RWPE2 (cell line): ENCODE results near the gene AVL9.
"Not testable (repeated sequence)": the region's sequence is repeated elsewhere in the genome, so short reads cannot be mapped to it uniquely, and the experiment has no call there.

Experiments
- ATAC-seq: fragments of 200-7000 bp; cut with Tn5 transposase; 3 replicates; pipeline ENCODE4 v1.9.1; 2021; ENCODE audit warnings: low read depth
- DNase-seq: peaks from one replicate; pipeline ENCODE4 v3.0.0-alpha.2; 2020; ENCODE audit warnings: low spot score
- H3K27ac ChIP-seq: fragments of 450-650 bp; 2 replicates; pipeline ENCODE4 v1.5.1; 2017; ENCODE audit warnings: mild to moderate bottlenecking; ENCODE audit not compliant: poor library complexity, severe bottlenecking
- H3K27me3 ChIP-seq: fragments of 250-450 bp; sonication (Bioruptor Pico); 2 replicates; pipeline ENCODE4 v1.5.1; 2021; ENCODE audit warnings: mild to moderate bottlenecking, moderate library complexity; ENCODE audit not compliant: insufficient read depth, poor library complexity, severe bottlenecking
- H3K36me3 ChIP-seq: fragments of 250-450 bp; sonication (Bioruptor Pico); 2 replicates; pipeline ENCODE4 v1.5.1; 2020; ENCODE audit warnings: low read depth, mild to moderate bottlenecking, moderate library complexity
- H3K4me1 ChIP-seq: fragments of 250-450 bp; sonication (Bioruptor Pico); 2 replicates; pipeline ENCODE4 v1.5.1; 2021; ENCODE audit warnings: mild to moderate bottlenecking, moderate library complexity; ENCODE audit not compliant: insufficient read depth, poor library complexity, severe bottlenecking
- H3K4me3 ChIP-seq: fragments of 250-450 bp; sonication (Bioruptor Pico); 2 replicates; pipeline ENCODE4 v1.5.1; 2021; ENCODE audit warnings: mild to moderate bottlenecking, moderate library complexity; ENCODE audit not compliant: severe bottlenecking
- H3K9me3 ChIP-seq: fragments of 250-450 bp; sonication (Bioruptor Pico); 2 replicates; pipeline ENCODE4 v1.5.1; 2021; ENCODE audit warnings: mild to moderate bottlenecking, moderate library complexity; ENCODE audit not compliant: severe bottlenecking
- CTCF ChIP-seq: fragments of 450-650 bp; IDR thresholded peaks from one replicate; pipeline ENCODE4 v1.5.1; 2017; ENCODE audit warnings: mild to moderate bottlenecking, moderate library complexity; ENCODE audit not compliant: poor library complexity, severe bottlenecking

The AVL9 gene

GRCh38 chr7:32461484-32461883 lies 33.8 kb upstream of the AVL9 start:
- Histone ChIP-seq H3K27me3 (no peaks in the 10 kb centered on the region), H3K4me1 (no peaks in the 10 kb centered on the region), H3K36me3 (no peaks in the 10 kb centered on the region), H3K27ac (no peak overlapping the region), H3K9me3 (no peaks in the 10 kb centered on the region), H3K4me3 (no peak overlapping the region)
- TF ChIP-seq CTCF: no peak
- ATAC-seq: no peak
- DNase-seq: no peak

GRCh38 chr7:32462451-32462850 lies 32.8 kb upstream of the AVL9 start:
- H3K9me3 ChIP-seq: no peaks in the 10 kb centered on the region
- no peaks in the 10 kb centered on the region for H3K4me1 ChIP-seq
- ATAC-seq (no peak), DNase-seq (no peak)
- TF ChIP-seq CTCF: no peak
- H3K4me3 ChIP-seq: no peak overlapping the region
- no peaks in the 10 kb centered on the region for H3K27me3 ChIP-seq
- H3K27ac ChIP-seq: no peak overlapping the region
- H3K36me3 ChIP-seq: no peaks in the 10 kb centered on the region

GRCh38 chr7:32462977-32463376 lies 32.3 kb upstream of the AVL9 start:
- Histone ChIP-seq H3K27ac (no peak overlapping the region), H3K9me3 (no peaks in the 10 kb centered on the region), H3K4me1 (no peaks in the 10 kb centered on the region), H3K36me3 (no peaks in the 10 kb centered on the region), H3K4me3 (no peak overlapping the region), H3K27me3 (no peaks in the 10 kb centered on the region)
- ATAC-seq: peak; percentile 50; the same call in 1 of the 3 replicates
- TF ChIP-seq CTCF: no peak
- DNase-seq: no peak

GRCh38 chr7:32464641-32465416 lies 30.5 kb upstream of the AVL9 start:
- DNase-seq, H3K4me3 ChIP-seq, H3K36me3 ChIP-seq, H3K27ac ChIP-seq, H3K4me1 ChIP-seq, H3K27me3 ChIP-seq, H3K9me3 ChIP-seq, ATAC-seq: not testable (repeated sequence)

GRCh38 chr7:32470004-32470403 lies 25.3 kb upstream of the AVL9 start:
- not testable (repeated sequence) for DNase-seq, H3K4me1 ChIP-seq, ATAC-seq

GRCh38 chr7:32470871-32471270 lies 24.4 kb upstream of the AVL9 start:
- DNase-seq (no peak), ATAC-seq (no peak)
- Histone ChIP-seq H3K9me3 (no peaks in the 10 kb centered on the region), H3K27me3 (no peaks in the 10 kb centered on the region), H3K4me3 (no peak overlapping the region), H3K4me1 (no peaks in the 10 kb centered on the region), H3K27ac (no peak overlapping the region), H3K36me3 (no peaks in the 10 kb centered on the region)
- TF ChIP-seq CTCF: no peak

More at GRCh38 chr7:32470004-32470403, 25.3 kb upstream of the AVL9 start:
- not testable (repeated sequence) for H3K9me3 ChIP-seq, H3K27me3 ChIP-seq, H3K36me3 ChIP-seq, H3K4me3 ChIP-seq, H3K27ac ChIP-seq
